NCI-H2171 treated with DMSO at 0.1 percent for 48 hours (cell line): ENCODE data around the gene ERFL.

ENCODE experiments used
- DNase-seq: peaks from one replicate; lab custom pipeline; 2025; lab: John Stamatoyannopoulos, UW

ERFL gene

DNA sequence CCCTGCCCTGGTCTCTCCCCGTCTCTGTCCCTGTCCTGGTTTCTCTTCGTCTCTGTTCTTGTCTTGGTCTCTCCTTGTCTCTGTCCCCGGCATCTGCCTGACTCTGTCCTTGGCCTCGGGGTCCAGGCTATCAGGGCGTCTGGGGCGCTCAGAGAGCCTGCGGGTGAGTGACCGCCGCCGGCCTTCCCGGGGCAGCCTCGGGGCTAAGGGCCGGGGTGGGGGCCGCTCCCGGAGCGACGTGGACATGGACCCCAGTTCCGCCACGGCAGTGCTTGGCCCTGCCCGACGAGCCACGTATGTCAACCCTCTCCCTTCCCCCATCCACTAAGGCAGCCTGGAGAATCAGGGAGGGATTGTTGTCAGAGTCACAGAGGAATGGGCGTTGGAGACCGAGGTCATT is 30.4 kb downstream of the ERFL start:
- no peak for DNase-seq

DNA sequence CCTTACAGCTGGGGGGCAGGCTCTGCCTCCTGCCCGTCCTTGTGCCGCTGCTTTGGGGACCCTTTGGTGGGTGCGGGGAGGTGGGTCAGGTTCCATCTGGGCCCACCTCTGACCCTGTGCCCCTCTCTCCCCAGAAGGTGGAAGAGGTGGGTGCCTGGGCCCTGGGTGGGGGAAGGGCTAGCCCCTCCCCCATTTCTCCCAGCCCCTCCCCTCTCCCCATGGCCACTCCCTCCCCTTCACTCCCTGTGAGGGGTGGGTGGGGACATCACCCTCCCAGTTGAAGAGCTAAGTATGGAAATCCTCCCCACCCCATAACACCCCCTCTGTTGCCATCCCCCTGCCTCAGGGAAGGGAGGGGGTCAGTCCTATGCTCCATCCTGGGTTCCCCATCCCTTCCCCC is 31.1 kb downstream of the ERFL start:
- no peak for DNase-seq

DNA sequence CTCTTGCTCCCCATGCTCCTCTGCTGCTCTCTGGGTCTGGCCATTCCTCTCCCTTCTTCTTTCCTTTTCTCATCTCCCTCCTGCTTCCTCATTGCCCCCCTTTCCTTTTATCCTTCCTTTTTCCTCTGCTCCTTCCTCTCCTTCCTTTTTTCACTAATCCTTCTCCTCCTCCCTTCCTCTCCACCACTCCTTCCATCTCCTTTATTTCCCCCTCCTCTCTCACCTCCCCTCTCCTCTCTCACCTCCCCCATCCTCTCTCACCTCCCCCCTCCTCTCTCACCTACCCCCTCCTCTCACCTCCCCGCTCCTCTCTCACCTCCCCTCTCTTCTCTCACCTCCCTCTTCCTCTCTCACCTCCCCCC is 31.7 kb downstream of the ERFL start:
- DNase-seq, result no peak

DNA sequence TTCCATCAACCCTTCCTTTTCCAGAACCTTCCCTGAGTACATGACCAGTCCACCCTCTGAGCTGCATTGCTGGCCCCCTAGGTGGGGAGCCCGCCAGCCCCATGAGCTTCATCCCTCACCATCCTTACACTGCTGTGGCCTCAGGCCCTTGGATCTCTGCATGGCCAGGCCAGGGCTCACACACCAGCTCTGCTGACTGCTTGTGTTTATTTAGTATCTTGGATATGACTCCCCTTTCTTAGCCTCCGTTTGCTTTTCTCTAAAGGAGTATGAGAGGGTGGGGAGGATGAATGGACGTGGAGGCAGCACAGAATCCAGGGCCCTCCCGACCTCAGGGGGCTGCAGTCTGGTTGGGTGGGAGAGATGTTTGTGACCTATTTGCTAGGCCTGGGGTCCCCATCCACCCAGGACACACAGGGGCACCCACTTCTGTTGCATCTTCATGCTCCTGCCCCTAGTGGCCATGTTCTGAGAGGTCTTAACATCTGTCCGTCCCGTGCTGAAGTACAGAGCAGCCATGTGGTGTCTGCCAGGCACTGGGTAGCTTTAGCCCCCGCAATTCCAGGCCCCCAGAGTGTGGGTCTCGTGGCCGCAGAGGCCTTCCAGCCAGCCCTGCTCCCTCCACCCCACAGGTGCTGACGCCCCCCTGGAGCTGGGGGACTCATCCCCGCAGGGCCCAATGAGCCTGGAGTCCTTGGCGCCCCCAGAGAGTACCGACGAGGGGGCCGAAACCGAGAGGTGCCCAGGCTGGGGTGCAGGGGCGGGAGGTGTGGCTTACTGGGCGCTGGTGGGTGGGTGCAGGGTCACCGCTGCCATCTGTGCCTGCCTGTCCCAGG is 32.3 kb downstream of the ERFL start:
- peak; percentile 19 for DNase-seq

DNA sequence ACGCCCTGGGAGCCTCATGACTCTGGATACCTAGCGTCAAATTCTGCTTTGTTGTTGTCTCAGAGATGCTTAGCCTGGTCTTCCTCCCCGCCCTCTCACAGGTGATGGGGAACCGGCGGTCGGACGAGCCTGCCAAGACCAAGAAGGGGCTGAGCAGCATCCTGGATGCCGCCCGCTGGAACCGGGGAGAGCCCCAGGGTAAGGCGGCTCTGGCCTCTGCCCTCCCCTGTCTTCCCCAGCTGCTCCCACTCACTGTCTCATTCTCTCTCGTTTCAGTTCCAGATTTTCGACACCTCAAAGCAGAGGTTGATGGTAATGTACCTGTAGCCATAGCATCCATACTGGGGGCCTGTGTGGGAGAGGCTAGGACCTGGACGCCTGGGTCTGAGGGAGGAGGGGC is 33.9 kb downstream of the ERFL start:
- DNase-seq, result no peak

DNA sequence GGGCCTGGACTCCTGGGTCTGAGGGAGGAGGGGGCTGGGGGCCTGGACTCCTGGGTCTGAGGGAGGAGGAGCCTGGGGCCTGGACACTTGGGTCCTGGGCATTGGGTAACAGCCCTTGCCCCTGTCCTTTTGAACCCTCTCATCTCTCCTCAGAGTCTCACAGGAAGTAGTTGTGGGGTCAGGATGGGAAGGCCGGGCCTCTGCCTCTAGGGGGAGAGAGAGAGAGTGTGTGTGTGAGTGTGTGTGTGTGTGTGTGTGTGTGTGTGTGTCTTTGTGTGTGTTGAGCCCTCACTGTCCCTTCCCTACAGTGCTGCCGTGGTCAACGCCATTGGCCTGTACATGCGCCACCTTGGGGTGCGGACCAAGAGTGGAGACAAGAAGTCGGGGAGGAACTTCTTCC is 34.4 kb downstream of the ERFL start:
- DNase-seq, result no peak

DNA sequence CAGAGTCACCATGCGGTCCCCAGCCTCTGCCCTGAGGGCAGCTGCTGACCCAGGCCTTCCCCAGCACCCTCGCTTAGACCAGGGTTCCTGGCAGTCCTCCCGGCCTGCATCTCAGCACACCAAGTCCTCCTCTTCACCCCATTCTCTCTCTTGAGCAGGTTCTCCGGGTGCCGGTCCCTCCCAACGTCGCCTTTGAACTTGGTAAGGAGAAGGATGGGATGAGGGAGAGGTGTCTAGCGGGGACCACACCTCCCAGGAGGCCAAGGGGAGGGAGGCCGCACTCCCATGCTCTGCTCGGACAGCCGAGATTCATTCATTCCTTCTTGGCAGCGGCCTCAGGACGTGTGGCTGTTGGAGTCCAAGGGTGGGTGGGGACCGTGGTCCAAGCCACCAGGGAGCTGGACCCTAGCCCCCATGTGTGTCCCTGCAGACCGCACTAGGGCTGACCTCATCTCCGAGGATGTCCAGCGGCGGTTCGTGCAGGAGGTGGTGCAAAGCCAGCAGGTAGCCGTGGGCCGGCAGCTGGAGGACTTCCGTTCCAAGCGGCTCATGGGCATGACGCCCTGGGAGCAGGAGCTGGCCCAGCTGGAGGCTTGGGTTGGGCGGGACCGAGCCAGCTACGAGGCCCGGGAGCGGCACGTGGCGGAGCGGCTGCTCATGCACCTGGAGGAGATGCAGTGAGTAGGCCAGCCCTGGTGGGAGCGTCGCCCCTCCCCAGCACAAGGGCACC is 35.9 kb downstream of the ERFL start:
- no peak for DNase-seq

DNA sequence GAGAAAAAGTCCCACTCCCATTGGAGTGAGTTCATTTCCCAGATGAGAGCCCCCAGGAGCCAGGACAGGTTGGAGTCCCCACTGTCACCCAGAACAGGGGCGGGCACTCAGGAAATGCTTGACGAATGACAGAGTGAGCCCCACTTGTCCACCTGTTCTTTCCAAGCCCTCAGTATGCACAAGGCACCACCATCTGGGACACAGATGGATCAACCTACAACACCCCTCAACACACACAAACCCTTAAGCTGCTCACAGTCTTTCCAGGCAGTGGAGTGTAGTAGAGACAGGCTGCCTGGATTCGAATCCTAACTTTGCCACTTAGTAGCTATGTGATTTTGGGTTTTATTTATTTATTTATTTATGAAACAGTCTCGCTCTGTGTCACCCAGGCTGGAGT is 37.3 kb downstream of the ERFL start:
- DNase-seq, result peak; percentile 32

DNA sequence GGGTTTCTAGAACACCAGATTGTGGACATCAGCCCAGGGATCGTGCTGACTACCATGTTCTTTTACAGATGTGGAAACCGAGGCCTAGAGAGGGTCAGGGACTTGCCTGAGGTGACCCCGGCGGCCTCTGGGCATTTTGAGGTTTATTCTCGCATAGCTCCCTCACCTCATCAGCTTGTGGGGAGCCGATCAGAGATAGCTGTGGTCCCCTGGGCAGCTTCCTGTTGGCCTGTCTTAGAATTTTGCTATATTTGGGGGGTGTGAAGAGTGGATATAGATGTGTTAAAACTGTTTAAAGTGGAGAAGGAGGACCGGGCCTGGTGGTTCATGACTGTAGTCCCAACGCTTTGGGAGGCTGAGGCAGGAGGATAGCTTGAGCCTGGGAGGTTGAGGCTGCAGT is 38.4 kb downstream of the ERFL start:
- no peak for DNase-seq

DNA sequence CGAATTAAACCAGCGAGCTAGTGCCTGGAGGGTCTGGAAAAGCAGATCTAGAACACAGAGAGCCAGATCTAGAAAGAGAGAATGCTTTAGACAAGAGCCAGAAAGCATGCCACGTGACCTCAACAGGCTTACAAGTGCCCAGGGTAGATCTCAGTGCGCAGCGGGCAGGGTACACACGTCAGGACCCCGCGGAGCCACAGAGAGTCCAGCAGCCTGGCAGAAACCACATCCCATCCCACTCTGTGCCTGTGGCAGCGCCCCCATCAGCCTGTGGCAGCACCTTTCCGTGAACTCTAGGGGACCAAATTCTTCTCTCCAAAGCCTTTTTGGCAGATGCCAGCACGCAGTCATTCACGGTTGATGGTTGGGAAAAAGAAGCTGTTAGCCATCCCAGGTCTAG is 39.3 kb downstream of the ERFL start:
- DNase-seq, result no peak

DNA sequence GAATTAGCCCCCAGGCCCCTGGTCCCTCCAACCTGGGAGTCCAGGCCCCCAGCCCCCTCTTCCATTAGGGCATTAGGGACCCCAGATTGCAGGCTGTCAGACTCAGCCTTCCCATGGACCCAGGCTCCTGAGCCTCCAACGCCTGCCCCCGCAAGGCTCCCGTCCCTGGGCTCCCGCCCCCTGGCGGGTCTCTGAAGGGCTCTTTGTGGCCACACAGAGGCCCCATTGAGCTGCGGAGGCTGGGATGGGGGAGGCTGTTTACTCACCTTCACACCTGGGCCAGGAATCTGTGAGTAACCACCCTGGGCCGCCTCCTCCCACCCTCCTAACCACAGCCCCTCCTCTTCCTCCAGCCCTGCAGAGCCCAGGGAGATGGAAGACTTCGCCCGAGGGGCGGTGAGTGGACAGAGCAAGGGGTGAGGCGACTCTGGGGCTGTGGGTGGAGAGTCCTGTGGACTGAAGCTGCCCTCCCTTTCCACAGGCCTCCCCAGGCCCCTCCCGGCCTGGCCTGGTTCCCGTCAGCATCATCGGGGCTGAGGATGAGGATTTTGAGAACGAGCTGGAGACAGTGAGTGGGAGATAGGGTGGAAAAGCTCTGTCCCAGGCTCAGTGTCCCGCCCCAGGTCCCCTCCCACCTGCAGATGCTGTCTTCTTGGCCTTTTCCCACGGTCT is 40.4 kb downstream of the ERFL start:
- DNase-seq, result no peak

DNA sequence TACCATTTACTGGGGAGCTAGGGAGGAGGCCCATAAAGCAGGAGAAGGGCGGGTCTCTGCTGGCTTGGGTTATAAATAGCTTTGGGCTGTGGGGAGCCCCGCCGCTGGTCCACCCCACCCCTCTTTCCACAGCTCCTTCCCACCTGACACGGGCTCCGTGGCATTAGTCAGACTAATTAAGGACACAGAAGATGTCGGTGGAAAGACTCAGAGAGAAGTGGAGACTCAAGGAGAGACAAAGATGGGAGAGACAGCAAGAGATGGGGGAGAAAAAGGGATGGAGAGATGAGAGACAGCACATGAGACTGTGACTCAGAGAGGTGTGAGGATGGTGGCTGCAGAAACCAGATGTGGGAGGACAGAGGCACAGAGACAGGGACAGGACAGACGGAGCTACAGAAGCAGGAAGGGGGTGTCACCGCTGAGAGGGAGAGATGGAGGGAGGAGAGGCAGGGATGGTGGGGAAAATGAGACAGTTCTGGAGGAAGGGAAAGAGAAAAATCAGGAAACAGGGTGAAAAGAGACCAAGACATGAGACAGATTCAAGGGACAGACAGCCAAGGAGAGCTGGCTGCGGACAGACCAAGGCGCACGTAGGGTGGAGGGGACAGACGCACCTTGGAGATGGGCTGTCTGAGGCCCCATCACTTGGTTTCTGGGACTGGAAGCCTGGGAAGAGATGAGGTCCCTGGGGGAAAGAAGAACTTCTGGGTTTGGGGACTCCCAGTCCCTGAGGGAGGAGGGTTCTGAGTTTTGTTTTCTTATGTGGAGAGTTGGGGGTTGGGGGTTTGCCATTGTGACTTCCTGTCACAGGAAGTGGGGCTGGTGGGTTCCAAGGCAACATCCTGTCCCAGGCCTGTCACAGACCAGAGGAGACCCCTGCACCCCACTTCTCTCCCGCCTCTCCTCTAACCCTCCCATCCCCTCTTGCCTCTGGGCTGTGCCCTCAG is 41.2 kb downstream of the ERFL start:
- no peak for DNase-seq

DNA sequence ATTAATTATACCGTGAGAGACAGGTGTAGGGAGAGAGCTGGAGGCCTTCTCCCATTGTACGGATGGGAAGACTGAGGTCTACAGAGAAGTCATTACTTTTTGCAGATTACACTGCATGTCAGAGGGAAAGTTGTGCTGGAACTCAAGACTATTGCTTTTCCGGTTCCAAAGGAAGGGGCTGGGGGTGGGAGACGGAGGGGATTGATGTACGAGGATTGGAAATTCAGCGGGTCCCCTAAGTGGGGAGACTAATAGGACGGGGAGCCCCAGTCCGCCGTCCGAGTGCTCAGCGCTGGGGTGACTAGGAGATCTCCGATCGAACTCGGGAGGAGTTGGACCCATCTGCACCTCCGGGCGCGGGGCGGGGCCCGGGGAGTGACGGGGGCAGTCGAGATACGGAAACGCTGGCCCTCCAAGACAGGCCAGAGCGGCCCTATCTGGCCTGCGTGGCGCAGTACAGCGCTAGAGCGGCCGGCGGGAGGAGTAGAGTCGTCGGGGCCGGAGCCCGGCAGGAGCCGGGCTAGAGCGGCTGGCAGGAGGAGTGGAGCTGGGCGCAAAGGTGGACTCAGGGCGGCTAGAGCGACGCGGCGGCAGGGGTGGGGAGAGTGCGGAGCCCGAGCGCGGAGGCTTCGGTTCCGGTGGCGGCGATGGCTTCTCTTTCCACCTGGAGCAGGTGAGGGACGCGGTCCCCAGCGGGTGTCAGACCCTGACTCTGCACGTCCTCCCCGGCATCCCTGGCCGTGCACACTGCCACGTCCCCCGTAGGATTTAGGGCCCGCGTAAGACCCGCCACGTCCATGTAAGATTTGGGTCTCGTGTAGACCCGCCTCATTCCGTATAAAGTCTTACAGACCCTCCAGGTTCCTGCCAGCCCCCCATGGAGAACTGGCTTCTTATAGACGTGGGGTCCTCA is 44.2 kb downstream of the ERFL start:
- DNase-seq, result peak; percentile 96

DNA sequence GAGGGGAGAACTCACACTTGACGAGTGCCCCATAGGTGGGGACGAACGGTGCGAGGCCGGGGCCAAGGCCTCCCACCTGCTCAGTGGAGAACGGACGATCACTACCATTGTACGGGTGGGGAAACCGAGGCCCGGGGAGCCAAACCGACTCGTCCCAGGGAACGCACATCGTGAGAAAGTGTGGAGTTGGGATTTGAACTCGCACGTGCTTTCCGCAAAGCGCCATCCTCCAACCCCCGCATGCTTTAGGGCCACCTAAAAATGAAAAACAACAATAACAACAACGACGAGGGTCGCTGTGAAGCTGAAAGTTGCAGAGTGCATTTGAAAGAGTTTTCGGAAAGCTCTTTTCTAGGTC is 44.8 kb downstream of the ERFL start:
- DNase-seq, result no peak

DNA sequence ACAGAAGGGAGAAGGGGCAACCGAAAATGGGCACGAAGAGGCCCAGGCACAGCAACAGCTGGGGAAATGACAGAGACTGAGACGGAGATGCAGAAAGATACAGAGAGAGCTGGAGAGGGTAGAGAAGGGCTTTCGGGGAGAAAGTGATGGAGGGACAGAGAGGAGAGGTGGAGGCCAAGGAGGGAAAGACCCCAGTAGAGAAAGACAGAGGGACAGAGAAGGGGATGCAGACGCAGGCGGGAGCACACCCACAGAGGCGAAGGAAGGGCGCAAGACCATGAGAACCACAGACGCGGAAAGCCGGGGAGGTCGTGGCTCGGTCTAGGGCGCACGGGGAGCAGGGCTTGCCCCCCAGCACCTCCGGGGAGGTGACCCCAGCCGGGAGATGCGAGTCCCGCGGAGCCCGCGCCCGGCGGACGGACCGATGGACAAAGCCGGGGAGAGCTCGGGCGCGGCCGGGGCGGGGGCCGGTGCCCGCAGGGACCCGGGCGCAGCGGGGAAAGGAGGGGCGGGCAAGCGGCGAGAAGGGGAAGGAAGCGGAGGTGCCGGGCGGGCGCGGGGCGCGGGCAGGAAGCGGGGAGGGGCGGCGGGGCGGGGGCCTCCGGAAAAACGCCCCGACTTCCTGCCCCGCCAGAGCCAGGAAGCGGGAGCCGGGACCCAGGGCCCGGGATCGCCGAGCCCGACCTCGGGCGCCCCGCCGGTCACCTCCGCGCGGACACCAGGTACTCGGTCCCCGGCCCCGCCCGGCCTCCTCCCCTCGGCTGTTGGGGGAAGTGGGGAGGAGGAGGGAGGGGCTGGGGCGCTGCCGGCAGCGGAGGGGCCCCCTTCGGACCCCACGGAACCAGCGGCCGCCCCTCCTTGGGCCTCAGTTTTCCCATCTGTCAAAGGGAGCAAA is 45.4 kb downstream of the ERFL start, which contains the start of gene ARHGEF1:
Gene ARHGEF1 (plus strand): TSS at position 617 of the 895 bp plus-strand sequence. CDS start 4,899 bp downstream, outside the sequence.
- DNase-seq, result peak; percentile 10

DNA sequence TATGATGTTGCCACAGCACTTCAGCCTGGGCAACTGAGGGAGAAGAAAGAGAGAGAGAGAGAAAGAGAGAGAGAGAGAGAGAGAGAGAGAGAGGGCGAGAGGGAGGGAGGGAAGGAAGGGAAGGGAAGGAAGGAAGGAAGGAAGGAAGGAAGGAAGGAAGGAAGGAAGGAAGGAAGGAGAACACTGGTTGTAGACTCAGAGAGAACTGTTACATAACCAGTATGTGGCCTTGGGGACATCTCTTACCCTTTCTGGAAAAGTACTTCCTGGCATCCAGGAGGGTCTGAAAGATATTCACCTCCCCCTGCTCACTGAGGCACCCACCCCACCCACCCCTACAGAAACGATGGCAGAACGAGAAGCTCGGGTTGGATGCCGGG is 47.9 kb downstream of the ERFL start:
- DNase-seq, result no peak

DNA sequence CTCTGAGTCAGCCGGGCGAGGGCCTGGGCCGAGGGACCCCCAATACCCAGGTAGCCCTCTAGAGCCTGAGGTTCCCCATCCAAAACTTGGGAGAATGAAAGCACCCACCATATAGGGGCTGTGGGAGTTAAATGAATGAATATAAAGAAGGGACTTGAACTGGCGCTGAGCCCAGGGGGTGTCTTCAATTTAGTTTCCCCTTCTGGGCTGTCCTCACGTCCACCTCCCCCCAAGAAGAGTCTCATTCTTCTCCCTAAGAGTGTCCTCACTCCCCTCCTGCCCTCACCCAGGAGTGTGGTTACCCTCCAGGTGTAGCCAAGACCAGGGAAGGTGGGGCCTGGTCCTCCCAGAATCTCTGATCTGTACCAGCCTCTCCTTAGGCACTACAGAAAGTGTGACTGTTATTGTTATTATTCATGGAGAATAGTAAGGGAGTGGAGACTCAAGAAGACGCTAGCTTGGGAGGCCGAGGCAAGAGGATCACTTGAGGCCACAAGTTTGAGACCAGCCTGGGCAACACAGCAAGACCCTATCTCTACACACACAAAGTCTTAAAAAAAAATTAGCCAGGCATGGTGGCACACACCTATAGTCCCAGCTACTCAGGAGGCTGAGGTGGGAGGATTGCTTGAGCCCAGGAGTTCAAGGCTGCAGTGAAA is 48.5 kb downstream of the ERFL start:
- DNase-seq, result no peak

DNA sequence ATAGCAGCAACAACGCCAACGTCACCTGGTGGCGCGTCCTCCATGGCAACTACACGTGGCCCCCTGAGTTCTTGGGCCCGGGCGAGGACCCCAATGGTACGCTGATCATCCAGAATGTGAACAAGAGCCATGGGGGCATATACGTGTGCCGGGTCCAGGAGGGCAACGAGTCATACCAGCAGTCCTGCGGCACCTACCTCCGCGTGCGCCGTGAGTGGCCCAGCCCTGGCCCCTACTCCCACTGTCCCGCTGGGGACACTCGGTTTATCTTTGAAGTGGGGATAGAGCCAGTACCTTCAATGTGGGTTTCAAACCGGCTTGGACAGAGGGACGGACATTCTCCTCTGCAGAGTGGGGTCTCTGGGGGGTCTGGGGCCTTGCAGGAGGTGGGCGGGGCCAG is 49.2 kb downstream of the ERFL start:
- DNase-seq, result no peak
